ENCODE results near the gene ERAP2. TPM values are rescaled to one million over a fixed set of nuclear protein-coding genes. Genes with fewer than 3 reads are reported as not detected.

The ERAP2 gene
- total RNA-seq, result 10 to 100 TPM in 4 of 5 donors, 1 to 10 TPM in 1; 5.5 to 26.8 (median 16.7) TPM
- polyA plus RNA-seq, result 10 to 100 TPM in 1 of 3 donors, 1 to 10 TPM in 1, under 1 TPM in 1; 0.68 to 13.2 (median 1.2) TPM
- long read RNA-seq, donor 1, full-length matches to known transcripts, result 1 of 1 reads
- long read RNA-seq, donor 1, partial matches to known transcripts, result 0 of 1 reads
- long read RNA-seq, donor 1, other reads (novel, unspliced or antisense), result 0 of 1 reads
- long read RNA-seq, donor 2, full-length matches to known transcripts, result 1 of 1 reads
- long read RNA-seq, donor 2, partial matches to known transcripts, result 0 of 1 reads
- long read RNA-seq, donor 2, other reads (novel, unspliced or antisense), result 0 of 1 reads
- long read RNA-seq, donor 3, result 0 reads
- long read RNA-seq, donor 4, result 0 reads
- long read RNA-seq, donor 5, full-length matches to known transcripts, result 1 of 1 reads
- long read RNA-seq, donor 5, partial matches to known transcripts, result 0 of 1 reads
- long read RNA-seq, donor 5, other reads (novel, unspliced or antisense), result 0 of 1 reads
- long read RNA-seq, donor 6, result 0 reads
- long read RNA-seq, donor 7, result 0 reads
- long read RNA-seq, donor 8, full-length matches to known transcripts, result 2 of 2 reads
- long read RNA-seq, donor 8, partial matches to known transcripts, result 0 of 2 reads
- long read RNA-seq, donor 8, other reads (novel, unspliced or antisense), result 0 of 2 reads
- long read RNA-seq, donor 9, result 0 reads
- long read RNA-seq, donor 10, full-length matches to known transcripts, result 1 of 1 reads
- long read RNA-seq, donor 10, partial matches to known transcripts, result 0 of 1 reads
- long read RNA-seq, donor 10, other reads (novel, unspliced or antisense), result 0 of 1 reads

- H3K36me3 ChIP-seq, result peaks cover 0 to 16% (median 2%) of the 10 kb centered on the region in 4 donors
- peaks cover 5 to 39% (median 21%) of the 10 kb centered on the region in 4 donors for H3K4me1 ChIP-seq
- TF ChIP-seq POLR2AphosphoS5 (IDR thresholded peaks at IDR 0.05), result peak in 2 of 3 donors; percentile 47 to 56
- TF ChIP-seq EP300 (IDR thresholded peaks at IDR 0.05), result no peak
- peak in 1 of 2 donors; percentile 73 for DNase-seq
- intact Hi-C loops (cut with DNase I; ENCODE audit: low total_unique reads), result no loop called here
- peak within 1 kb of the TSS; percentile 54 to 75 (median 60) for H3K4me3 ChIP-seq
- WGBS, 5 donors, result 0 to 6% (median 1%) methylated on average over 6 of the region's 6 CpGs
- H3K27me3 ChIP-seq, result no peaks in the 10 kb centered on the region
- H3K27ac ChIP-seq, result peak within 1 kb of the TSS; percentile 73 to 83 (median 80)
- H3K9me3 ChIP-seq, result no peaks in the 10 kb centered on the region
Observed at GRCh38 chr5:96876292-96876850, at the start of gene ERAP2. Gene ERAP2, plus strand, starts transcription at chr5:96876500. Its CDS starts 3,186 bp downstream, at chr5:96879686.

- Histone ChIP-seq H3K27ac (no peak overlapping the region), H3K36me3 (no peaks in the 10 kb centered on the region), H3K27me3 (no peaks in the 10 kb centered on the region), H3K9me3 (no peaks in the 10 kb centered on the region), H3K4me1 (no peaks in the 10 kb centered on the region), H3K4me3 (no peak overlapping the region)
- TF ChIP-seq POLR2A (IDR thresholded peaks at IDR 0.05), result no peak
- intact Hi-C loops (cut with DNase I; ENCODE audit: low total_unique reads), result no loop called here
- no peak for DNase-seq
- WGBS, 5 donors, result 66 to 84% (median 80%) methylated on average over 6 of the region's 6 CpGs
Observed at GRCh38 chr5:96829297-96829696, 47.0 kb upstream of the ERAP2 start.

GRCh38 chr5:96834016-96834415 is 42.3 kb upstream of the ERAP2 start:
- H3K4me1 ChIP-seq, result peaks cover 0 to 4% (median 0%) of the 10 kb centered on the region in 4 donors
- TF ChIP-seq POLR2AphosphoS5 (IDR thresholded peaks at IDR 0.05), result no peak
- TF ChIP-seq CTCF (IDR thresholded peaks at IDR 0.05), result no peak
- no peak for TF ChIP-seq POLR2A (IDR thresholded peaks at IDR 0.05)
- no peak for TF ChIP-seq EP300 (IDR thresholded peaks at IDR 0.05)
- no peaks in the 10 kb centered on the region for H3K27me3 ChIP-seq
- H3K9me3 ChIP-seq, result no peaks in the 10 kb centered on the region
- H3K27ac ChIP-seq, result no peak overlapping the region
- H3K36me3 ChIP-seq, result no peaks in the 10 kb centered on the region
- intact Hi-C loops (cut with DNase I; ENCODE audit: low total_unique reads), result no loop called here
- 78 to 87% (median 81%) methylated on average over 3 of the region's 3 CpGs for WGBS, 5 donors
- no peak overlapping the region for H3K4me3 ChIP-seq
- DNase-seq, result no peak

GRCh38 chr5:96835791-96836191 is 40.5 kb upstream of the ERAP2 start:
- Histone ChIP-seq H3K27ac (no peak overlapping the region), H3K9me3 (no peaks in the 10 kb centered on the region), H3K36me3 (no peaks in the 10 kb centered on the region), H3K4me1 (peaks cover 0 to 4% (median 0%) of the 10 kb centered on the region in 4 donors), H3K27me3 (no peaks in the 10 kb centered on the region), H3K4me3 (no peak overlapping the region)
- 81 to 94% (median 85%) methylated on average over 2 of the region's 2 CpGs for WGBS, 5 donors
- intact Hi-C loops (cut with DNase I; ENCODE audit: low total_unique reads), result no loop called here
- TF ChIP-seq POLR2AphosphoS5 (IDR thresholded peaks at IDR 0.05) (no peak), EP300 (IDR thresholded peaks at IDR 0.05) (no peak), POLR2A (IDR thresholded peaks at IDR 0.05) (no peak), CTCF (IDR thresholded peaks at IDR 0.05) (no peak)
- DNase-seq, result no peak

- H3K27me3 ChIP-seq, result no peaks in the 10 kb centered on the region
- H3K4me1 ChIP-seq, result peaks cover 0 to 4% (median 2%) of the 10 kb centered on the region in 4 donors
- H3K4me3 ChIP-seq, result no peak overlapping the region
- 90 to 98% (median 94%) methylated on average over 1 of the region's 1 CpG for WGBS, 5 donors
- no peaks in the 10 kb centered on the region for H3K9me3 ChIP-seq
- intact Hi-C loops (cut with DNase I; ENCODE audit: low total_unique reads), result no loop called here
- no peak overlapping the region for H3K27ac ChIP-seq
- DNase-seq, result no peak
- TF ChIP-seq POLR2A (IDR thresholded peaks at IDR 0.05) (no peak), CTCF (IDR thresholded peaks at IDR 0.05) (no peak), EP300 (IDR thresholded peaks at IDR 0.05) (no peak), POLR2AphosphoS5 (IDR thresholded peaks at IDR 0.05) (no peak)
- no peaks in the 10 kb centered on the region for H3K36me3 ChIP-seq
Observed at GRCh38 chr5:96836817-96837216, 39.5 kb upstream of the ERAP2 start.
